ENCODE results near the gene RPL41. TPM values are rescaled to one million over a fixed set of nuclear protein-coding genes. Genes with fewer than 3 reads are reported as not detected.
A peak's percentile ranks its signal among the peaks of the same experiment; 100 is the strongest.

RPL41 gene
- total RNA-seq, 1 experiment from 2014 or later, result 4,637 TPM

DNA sequence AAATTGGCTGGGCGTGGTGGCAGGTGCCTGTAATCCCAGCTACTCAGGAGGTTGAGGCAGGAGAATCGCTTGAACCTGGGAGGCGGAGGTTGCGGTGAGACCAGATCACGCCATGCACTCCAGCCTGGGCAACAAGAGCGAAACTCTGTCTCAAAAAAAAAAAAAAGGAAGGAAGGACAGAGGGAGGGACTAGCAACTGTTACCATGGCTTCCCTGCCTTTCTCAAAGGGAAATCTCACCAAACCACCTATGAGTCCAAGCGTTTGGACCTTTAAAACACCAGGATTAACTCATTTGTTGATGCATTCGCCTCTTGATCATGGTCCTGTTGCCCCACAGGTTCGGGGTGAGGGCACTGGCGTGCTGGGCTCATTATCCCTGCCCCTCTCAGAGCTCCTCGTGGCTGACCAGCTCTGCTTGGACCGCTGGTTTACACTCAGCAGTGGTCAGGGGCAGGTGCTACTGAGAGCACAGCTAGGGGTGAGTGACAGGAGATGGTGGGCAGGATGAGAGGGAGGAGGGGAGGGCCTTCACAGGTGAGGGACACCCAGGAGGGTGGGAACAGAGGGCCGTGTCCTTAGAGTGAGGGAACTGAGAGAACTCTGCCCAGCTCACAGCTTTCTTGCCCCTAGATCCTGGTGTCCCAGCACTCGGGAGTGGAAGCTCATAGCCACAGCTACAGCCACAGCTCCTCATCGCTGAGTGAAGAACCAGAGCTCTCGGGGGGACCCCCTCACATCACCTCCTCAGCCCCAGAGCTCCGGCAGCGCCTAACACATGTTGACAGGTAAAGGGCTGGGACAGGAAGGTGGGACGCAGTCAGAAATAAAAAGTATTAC, 25.7 kb downstream of the RPL41 start:
- no peak overlapping the region for H3K23ac ChIP-seq (ENCODE audit: insufficient read length, low read depth, low read length)
- no peak overlapping the region for H3K4me2 ChIP-seq (ENCODE audit: insufficient read depth, insufficient read length, low read length)
- H3K27ac ChIP-seq (ENCODE audit: insufficient read length, low read depth, low read length), result no peak overlapping the region
- H4K5ac ChIP-seq (ENCODE audit: insufficient read length, low read depth, low read length), result no peak overlapping the region
- no peak overlapping the region for H3K4ac ChIP-seq (ENCODE audit: low read depth, low read length)
- H3K23me2 ChIP-seq (ENCODE audit: insufficient read length, low read depth, low read length, poor library complexity, severe bottlenecking), result no peaks in the 10 kb centered on the region
- Mint-ChIP-seq H3K4me1 (no peaks in the 10 kb centered on the region), H3K27me3 (ENCODE audit: low read depth) (no peaks in the 10 kb centered on the region), H3K9me3 (no peaks in the 10 kb centered on the region; a peak in 2 of 5 replicates), H3K36me3 (ENCODE audit: insufficient read depth in 1 of 3, low read depth in 3 of 3) (peaks cover 53 to 82% (median 78%) of the 10 kb centered on the region in 3 experiments), H3K27ac (peak overlapping the region in 1 of 3 experiments; percentile 49; a peak in 2 of 7 replicates), H3K4me3 (no peak overlapping the region)
- no CpG with 5 or more reads among the region's 19 CpGs for WGBS (ENCODE audit: extremely low coverage, insufficient read length, low lambda C conversion rate)
- DNase-seq, result no peak
- no peak overlapping the region for H3T11ph ChIP-seq (ENCODE audit: low read length)
- H2AK5ac ChIP-seq (ENCODE audit: insufficient read length, low read length), result no peak overlapping the region
- no peak overlapping the region for H2BK12ac ChIP-seq (ENCODE audit: insufficient read length, low read depth, low read length)
- H3K9ac ChIP-seq (ENCODE audit: extremely low read depth, insufficient read length, low read length), result no peak overlapping the region
- no peak overlapping the region for H4K91ac ChIP-seq (ENCODE audit: insufficient read length, low read depth, low read length)
- no peak overlapping the region for H2AFZ ChIP-seq (ENCODE audit: low read length)
- no peak overlapping the region for H3K14ac ChIP-seq (ENCODE audit: insufficient read depth, low read length)
- H3K79me1 ChIP-seq (ENCODE audit: insufficient read depth, low read depth, low read length, poor library complexity, severe bottlenecking), result no peaks in the 10 kb centered on the region
- no peaks in the 10 kb centered on the region for H4K20me1 ChIP-seq (ENCODE audit: control insufficient read depth, insufficient read depth, insufficient read length)
- TF ChIP-seq, protein P1, sequence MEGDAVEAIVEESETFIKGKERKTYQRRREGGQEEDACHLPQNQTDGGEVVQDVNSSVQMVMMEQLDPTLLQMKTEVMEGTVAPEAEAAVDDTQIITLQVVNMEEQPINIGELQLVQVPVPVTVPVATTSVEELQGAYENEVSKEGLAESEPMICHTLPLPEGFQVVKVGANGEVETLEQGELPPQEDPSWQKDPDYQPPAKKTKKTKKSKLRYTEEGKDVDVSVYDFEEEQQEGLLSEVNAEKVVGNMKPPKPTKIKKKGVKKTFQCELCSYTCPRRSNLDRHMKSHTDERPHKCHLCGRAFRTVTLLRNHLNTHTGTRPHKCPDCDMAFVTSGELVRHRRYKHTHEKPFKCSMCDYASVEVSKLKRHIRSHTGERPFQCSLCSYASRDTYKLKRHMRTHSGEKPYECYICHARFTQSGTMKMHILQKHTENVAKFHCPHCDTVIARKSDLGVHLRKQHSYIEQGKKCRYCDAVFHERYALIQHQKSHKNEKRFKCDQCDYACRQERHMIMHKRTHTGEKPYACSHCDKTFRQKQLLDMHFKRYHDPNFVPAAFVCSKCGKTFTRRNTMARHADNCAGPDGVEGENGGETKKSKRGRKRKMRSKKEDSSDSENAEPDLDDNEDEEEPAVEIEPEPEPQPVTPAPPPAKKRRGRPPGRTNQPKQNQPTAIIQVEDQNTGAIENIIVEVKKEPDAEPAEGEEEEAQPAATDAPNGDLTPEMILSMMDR (conservative IDR thresholded peaks at IDR 0.05), result no peak
- H4K8ac ChIP-seq (replicated peaks; ENCODE audit: insufficient read length, low read depth, low read length), result no peak overlapping the region
- no peak overlapping the region for H2BK20ac ChIP-seq (ENCODE audit: low read depth, low read length, poor library complexity, severe bottlenecking)
- no peaks in the 10 kb centered on the region for H3K27me3 ChIP-seq (ENCODE audit: insufficient read depth, low read length)
- no peak overlapping the region for H2BK15ac ChIP-seq (ENCODE audit: low read depth, low read length)
- no peaks in the 10 kb centered on the region for H3K4me1 ChIP-seq (ENCODE audit: insufficient read depth, low read length)
- no peaks in the 10 kb centered on the region for H3K79me2 ChIP-seq (ENCODE audit: insufficient read depth, low read length)
- no peaks in the 10 kb centered on the region for H3K9me3 ChIP-seq (ENCODE audit: control insufficient read depth, low read depth, low read length)
- H3K18ac ChIP-seq (ENCODE audit: insufficient read length, low read depth, low read length), result no peak overlapping the region
- H2BK120ac ChIP-seq (ENCODE audit: low read depth, low read length, poor library complexity, severe bottlenecking), result no peak overlapping the region
- H3K56ac ChIP-seq (ENCODE audit: insufficient read length, low read depth, low read length), result no peak overlapping the region
- H2BK5ac ChIP-seq (ENCODE audit: insufficient read length, low read length), result no peak overlapping the region
